Measurements from ENCODE around the gene DNAH6. TPM values are rescaled to one million over a fixed set of nuclear protein-coding genes. Genes with fewer than 3 reads are reported as not detected.

The DNAH6 gene
- total RNA-seq, 1 experiment from 2014 or later, result 0.26 TPM

GRCh38 chr2:84797271-84797670 is 281.0 kb downstream of the DNAH6 start:
- H3K27me3 Mint-ChIP-seq (ENCODE audit: low read depth), result peaks cover 1% of the 10 kb centered on the region; the same call in 1 of the 2 replicates
- DNase-seq, result no peak
- Histone ChIP-seq H3K14ac (ENCODE audit: insufficient read depth, low read length) (no peak overlapping the region), H3K18ac (ENCODE audit: insufficient read length, low read depth, low read length) (no peak overlapping the region), H2AK5ac (ENCODE audit: insufficient read length, low read length) (no peak overlapping the region), H3K56ac (ENCODE audit: insufficient read length, low read depth, low read length) (no peak overlapping the region), H4K20me1 (ENCODE audit: control insufficient read depth, insufficient read depth, insufficient read length) (no peaks in the 10 kb centered on the region), H3K9me3 (ENCODE audit: control insufficient read depth, low read depth, low read length) (no peaks in the 10 kb centered on the region), H3T11ph (ENCODE audit: low read length) (no peak overlapping the region), H3K4ac (ENCODE audit: low read depth, low read length) (no peak overlapping the region), H2BK20ac (ENCODE audit: low read depth, low read length, poor library complexity, severe bottlenecking) (no peak overlapping the region), H4K8ac (replicated peaks; ENCODE audit: insufficient read length, low read depth, low read length) (no peak overlapping the region), H3K23ac (ENCODE audit: insufficient read length, low read depth, low read length) (no peak overlapping the region), H2BK12ac (ENCODE audit: insufficient read length, low read depth, low read length) (no peak overlapping the region), H3K9ac (ENCODE audit: extremely low read depth, insufficient read length, low read length) (no peak overlapping the region), H4K5ac (ENCODE audit: insufficient read length, low read depth, low read length) (no peak overlapping the region), H3K79me2 (ENCODE audit: insufficient read depth, low read length) (no peaks in the 10 kb centered on the region), H3K4me1 (ENCODE audit: insufficient read depth, low read length) (peaks cover 8% of the 10 kb centered on the region), H3K79me1 (ENCODE audit: insufficient read depth, low read depth, low read length, poor library complexity, severe bottlenecking) (no peaks in the 10 kb centered on the region), H4K91ac (ENCODE audit: insufficient read length, low read depth, low read length) (no peak overlapping the region), H3K4me2 (ENCODE audit: insufficient read depth, insufficient read length, low read length) (no peak overlapping the region), H2BK5ac (ENCODE audit: insufficient read length, low read length) (no peak overlapping the region), H2AFZ (ENCODE audit: low read length) (no peak overlapping the region), H2BK15ac (ENCODE audit: low read depth, low read length) (no peak overlapping the region), H3K23me2 (ENCODE audit: insufficient read length, low read depth, low read length, poor library complexity, severe bottlenecking) (no peaks in the 10 kb centered on the region), H2BK120ac (ENCODE audit: low read depth, low read length, poor library complexity, severe bottlenecking) (no peak overlapping the region), H3K27me3 (ENCODE audit: insufficient read depth, low read length) (no peaks in the 10 kb centered on the region), H3K27ac (ENCODE audit: insufficient read length, low read depth, low read length) (no peak overlapping the region)
- H3K27ac Mint-ChIP-seq, result no peak overlapping the region; a peak in 1 of 7 replicates
- no peak for TF ChIP-seq CTCF (conservative IDR thresholded peaks at IDR 0.05)
- peaks cover 23 to 28% of the 10 kb centered on the region in 2 experiments for H3K4me1 Mint-ChIP-seq
- H3K4me3 Mint-ChIP-seq, result no peak overlapping the region
- H3K36me3 Mint-ChIP-seq (ENCODE audit: insufficient read depth in 1 of 3, low read depth in 3 of 3), result peaks cover 0 to 5% (median 4%) of the 10 kb centered on the region in 3 experiments; a peak in 1 of 7 replicates
- peaks cover 3 to 9% of the 10 kb centered on the region in 2 experiments; a peak in 4 of 5 replicates for H3K9me3 Mint-ChIP-seq
- WGBS (ENCODE audit: extremely low coverage, insufficient read length, low lambda C conversion rate), result no CpG with 5 or more reads among the region's 3 CpGs
